Stomach (tissue), 9 donors: ENCODE data around the gene VPS37C. TPM values are rescaled to one million over a fixed set of nuclear protein-coding genes. Genes with fewer than 3 reads are reported as not detected.

Experiments used
- DNase-seq, 2 donors: peaks; one replicate each; pipeline versions ENCODE4 v3.0.0 to v3.0.0-alpha.2; 2013 to 2019
- H3K27ac ChIP-seq, 5 donors: fragments of 200-600 bp in 4 of 5; sonication (generic) in 4 of 5; one replicate each; pipeline ENCODE4 v1.5.1; 2013 to 2019; ENCODE audit warnings: mild to moderate bottlenecking in 1 of 5, moderate library complexity in 1 of 5
- H3K27me3 ChIP-seq, 3 donors: fragments of 200-600 bp; sonication (generic); one replicate each; pipeline ENCODE4 v1.5.1; 2017 to 2019; ENCODE audit warnings: mixed run types in 1 of 3
- H3K36me3 ChIP-seq, 4 donors: fragments of 200-600 bp; sonication (generic); 1 replicate in 3 of 4; 2 replicates in 1 of 4; pipeline ENCODE4 v1.5.1; 2016 to 2019
- H3K4me1 ChIP-seq, 4 donors: fragments of 200-600 bp; sonication (generic); one replicate each; pipeline ENCODE4 v1.5.1; 2016 to 2019
- H3K4me3 ChIP-seq, 4 donors: fragments of 200-600 bp; sonication (generic) in 3 of 4; one replicate each; pipeline ENCODE4 v1.5.1; 2016 to 2019; ENCODE audit warnings: mild to moderate bottlenecking in 1 of 4
- H3K9me3 ChIP-seq, 4 donors: fragments of 200-600 bp; sonication (generic); one replicate each; pipeline ENCODE4 v1.5.1; 2016 to 2019
- EP300 ChIP-seq: sonication (generic); formaldehyde crosslinking; IDR thresholded peaks from one replicate; pipeline ENCODE4 v1.6.1; 2017; ENCODE audit warnings: antibody characterized with exemption
- POLR2A ChIP-seq, 4 donors: fragments of 450-650 bp; IDR thresholded peaks; one replicate each; pipeline ENCODE4 v1.6.1; 2016; ENCODE audit warnings: antibody characterized with exemption in 4 of 4, control low read depth in 2 of 4, mild to moderate bottlenecking in 1 of 4, moderate library complexity in 1 of 4
- POLR2AphosphoS5 ChIP-seq, 3 donors: sonication (generic); formaldehyde crosslinking; IDR thresholded peaks; one replicate each; pipeline ENCODE4 v1.6.1; 2016; ENCODE audit warnings: antibody characterized with exemption in 3 of 3
- WGBS, 5 donors: extraction: QIAGEN DNeasy Blood & Tissue Kit in 3 of 5; methylation state at CpG; one replicate each; pipeline versions ENCODE4 v1.1.5 to v1.1.7; 2013 to 2018; 5-methylcytosine and 5-hydroxymethylcytosine counted together
- intact Hi-C: fragments of 100-400 bp; cut with DNase I; formaldehyde crosslinking; loops from one replicate; pipeline ENCODE4 v1.15.1; 2023; ENCODE audit warnings: low total_unique reads
- polyA plus RNA-seq, 3 donors: library from polyadenylated mRNA; stranded (reverse); fragments of 200-250 nt; gene quantifications; one replicate each; pipeline ENCODE4 v1.2.3, GENCODE V29; 2013
- total RNA-seq, 5 donors: library from RNA; depleted of rRNA; stranded (reverse); fragments of >200 nt; gene quantifications; one replicate each; pipeline versions ENCODE4 v1.1.0 to v1.2.3, GENCODE V29; 2014 to 2016
- TF ChIP-seq, protein P1 (sequence below), 7 experiments: fragments of 450-650 bp in 4 of 7; fragments of 200-600 bp in 3 of 7; sonication (generic) in 3 of 7; IDR thresholded peaks; one replicate each; pipeline ENCODE4 v1.5.1; 2016 to 2019; ENCODE audit warnings: antibody characterized with exemption in 7 of 7, control low read depth in 2 of 7, mild to moderate bottlenecking in 1 of 7
- donor health status: healthy with polysubstance abuse.
- donor health status: Bipolar disorder and iron deficiency.
- donor health status: healthy.

VPS37C gene
- total and polyA plus RNA-seq, 8 donors: 6.4 to 53.6 (median 27.7) TPM

GRCh38 chr11:61121192-61121831, 39.9 kb downstream of the VPS37C start:
- DNase-seq: peak; percentile 72 to 84
- TF ChIP-seq POLR2A (IDR thresholded peaks at IDR 0.05) (no peak), POLR2AphosphoS5 (IDR thresholded peaks at IDR 0.05) (no peak), EP300 (no peak)
- TF ChIP-seq, protein P1, sequence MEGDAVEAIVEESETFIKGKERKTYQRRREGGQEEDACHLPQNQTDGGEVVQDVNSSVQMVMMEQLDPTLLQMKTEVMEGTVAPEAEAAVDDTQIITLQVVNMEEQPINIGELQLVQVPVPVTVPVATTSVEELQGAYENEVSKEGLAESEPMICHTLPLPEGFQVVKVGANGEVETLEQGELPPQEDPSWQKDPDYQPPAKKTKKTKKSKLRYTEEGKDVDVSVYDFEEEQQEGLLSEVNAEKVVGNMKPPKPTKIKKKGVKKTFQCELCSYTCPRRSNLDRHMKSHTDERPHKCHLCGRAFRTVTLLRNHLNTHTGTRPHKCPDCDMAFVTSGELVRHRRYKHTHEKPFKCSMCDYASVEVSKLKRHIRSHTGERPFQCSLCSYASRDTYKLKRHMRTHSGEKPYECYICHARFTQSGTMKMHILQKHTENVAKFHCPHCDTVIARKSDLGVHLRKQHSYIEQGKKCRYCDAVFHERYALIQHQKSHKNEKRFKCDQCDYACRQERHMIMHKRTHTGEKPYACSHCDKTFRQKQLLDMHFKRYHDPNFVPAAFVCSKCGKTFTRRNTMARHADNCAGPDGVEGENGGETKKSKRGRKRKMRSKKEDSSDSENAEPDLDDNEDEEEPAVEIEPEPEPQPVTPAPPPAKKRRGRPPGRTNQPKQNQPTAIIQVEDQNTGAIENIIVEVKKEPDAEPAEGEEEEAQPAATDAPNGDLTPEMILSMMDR (IDR thresholded peaks at IDR 0.05): no peak
- 47 to 72% (median 60%) methylated on average over 8 to 15 of the region's 15 CpGs for whole genome bisulfite sequencing, 5 donors
- H3K27me3 ChIP-seq: no peaks in the 10 kb centered on the region
- H3K36me3 ChIP-seq: peaks cover 0 to under 1% (median 0%) of the 10 kb centered on the region in 4 donors
- intact Hi-C loops: loop anchor here (5.0 kb wide), 1 partner anchor 199 kb away; the partner anchor contains the start of gene TMEM132A
- H3K27ac ChIP-seq: no peak overlapping the region
- no peaks in the 10 kb centered on the region for H3K9me3 ChIP-seq
- no peak overlapping the region for H3K4me3 ChIP-seq
- peaks cover 11 to 21% (median 13%) of the 10 kb centered on the region in 4 donors for H3K4me1 ChIP-seq

GRCh38 chr11:61120706-61121191, 40.5 kb downstream of the VPS37C start:
- DNase-seq: peak in 1 of 2 donors; percentile 89
- peaks cover 11 to 15% (median 13%) of the 10 kb centered on the region in 4 donors for H3K4me1 ChIP-seq
- TF ChIP-seq, protein P1 (IDR thresholded peaks at IDR 0.05): no peak
- TF ChIP-seq EP300: no peak
- TF ChIP-seq POLR2A (IDR thresholded peaks at IDR 0.05): no peak
- no peak for TF ChIP-seq POLR2AphosphoS5 (IDR thresholded peaks at IDR 0.05)
- WGBS, 5 donors: 39 to 54% (median 47%) methylated on average over 5 of the region's 5 CpGs
- H3K27ac ChIP-seq: no peak overlapping the region
- no peaks in the 10 kb centered on the region for H3K36me3 ChIP-seq
- no peaks in the 10 kb centered on the region for H3K9me3 ChIP-seq
- H3K27me3 ChIP-seq: no peaks in the 10 kb centered on the region
- intact Hi-C loops: loop anchor here (5.0 kb wide), 1 partner anchor 198 kb away; the partner anchor contains the start of gene TMEM132A
- no peak overlapping the region for H3K4me3 ChIP-seq

DNA sequence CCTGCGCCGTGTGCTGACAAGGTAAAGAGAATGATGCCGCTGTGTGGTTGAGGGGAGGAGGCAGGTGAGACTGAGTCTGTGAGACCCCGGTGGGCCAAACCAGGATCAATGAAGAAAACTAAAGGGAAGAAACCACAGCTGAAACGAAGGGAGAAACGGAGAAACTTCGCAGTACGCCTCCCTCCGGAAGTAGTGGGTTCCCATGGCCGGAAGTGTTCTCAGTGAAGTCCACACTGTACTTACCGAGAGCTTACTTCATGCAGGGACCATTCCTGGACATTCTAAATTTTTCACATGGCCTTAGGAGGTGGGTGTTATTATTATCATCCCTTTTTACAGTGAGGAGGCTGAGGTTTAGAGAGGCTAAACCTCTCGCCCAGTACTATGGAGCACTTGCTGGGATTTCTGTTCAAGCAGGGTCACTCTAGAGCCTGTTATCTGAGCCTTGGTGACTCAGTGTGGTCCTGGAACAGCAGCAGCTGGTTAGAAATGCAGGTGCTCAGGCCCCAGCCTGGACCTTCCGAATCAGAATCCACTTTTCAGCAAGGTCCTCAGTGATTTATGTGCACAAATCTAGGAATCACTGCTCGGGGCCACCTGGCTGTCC, 41.0 kb downstream of the VPS37C start:
- Histone ChIP-seq H3K27ac (no peak overlapping the region), H3K9me3 (no peaks in the 10 kb centered on the region), H3K27me3 (no peaks in the 10 kb centered on the region), H3K4me3 (no peak overlapping the region), H3K4me1 (peaks cover 11 to 14% (median 13%) of the 10 kb centered on the region in 4 donors), H3K36me3 (no peaks in the 10 kb centered on the region)
- intact Hi-C loops: loop anchor here (5.0 kb wide), 1 partner anchor 198 kb away; the partner anchor contains the start of gene TMEM132A
- TF ChIP-seq POLR2AphosphoS5 (IDR thresholded peaks at IDR 0.05) (no peak), EP300 (no peak), POLR2A (IDR thresholded peaks at IDR 0.05) (no peak)
- TF ChIP-seq, protein P1 (IDR thresholded peaks at IDR 0.05): no peak
- no peak for DNase-seq
- WGBS, 5 donors: 86 to 91% (median 87%) methylated on average over 14 of the region's 14 CpGs

GRCh38 chr11:61119571-61119970, 41.7 kb downstream of the VPS37C start:
- no peak for TF ChIP-seq POLR2A (IDR thresholded peaks at IDR 0.05)
- TF ChIP-seq, protein P1 (IDR thresholded peaks at IDR 0.05): no peak
- TF ChIP-seq POLR2AphosphoS5 (IDR thresholded peaks at IDR 0.05): no peak
- TF ChIP-seq EP300: no peak
- intact Hi-C loops: no loop called here
- no peak for DNase-seq
- Histone ChIP-seq H3K27ac (no peak overlapping the region), H3K4me1 (peaks cover 11 to 14% (median 13%) of the 10 kb centered on the region in 4 donors), H3K27me3 (no peaks in the 10 kb centered on the region), H3K36me3 (no peaks in the 10 kb centered on the region), H3K4me3 (no peak overlapping the region), H3K9me3 (no peaks in the 10 kb centered on the region)
- 82 to 92% (median 85%) methylated on average over 3 of the region's 3 CpGs for WGBS, 5 donors
